Activated CD4-positive, alpha-beta T cell treated with anti-CD3 and anti-CD28 coated beads for 36 hours (primary cell): ENCODE results near the gene SMAP2. TPM values are rescaled to one million over a fixed set of nuclear protein-coding genes. Genes with fewer than 3 reads are reported as not detected.

Experiments
- ATAC-seq: fragments of 200-7000 bp; cut with Tn5 transposase; one replicate; pipeline ENCODE4 v1.10.0; 2021; ENCODE audit warnings: mild to moderate bottlenecking, moderate library complexity
- CTCF ChIA-PET: fragments of 350-600 bp; sonication (Branson Sonifier 250); formaldehyde crosslinking; loops from one replicate; lab custom pipeline; 2021; ENCODE audit warnings: antibody characterized with exemption; lab: Charles Lee
- POLR2A ChIA-PET: fragments of 350-600 bp; sonication (Branson Sonifier 250); formaldehyde crosslinking; loops from one replicate; lab custom pipeline; 2021; ENCODE audit warnings: antibody characterized with exemption, inconsistent platforms; lab: Charles Lee
- DNase-seq: peaks from one replicate; pipeline ENCODE4 v3.0.0-alpha.2; 2020
- H3K27ac Mint-ChIP-seq: one replicate; pipeline ENCODE4 v1.8.0; 2021; ENCODE audit warnings: mixed read lengths
- H3K27me3 Mint-ChIP-seq: one replicate; pipeline ENCODE4 v1.8.0; 2021; ENCODE audit warnings: mixed read lengths
- H3K36me3 Mint-ChIP-seq: one replicate; pipeline ENCODE4 v1.8.0; 2021; ENCODE audit warnings: low read depth, mixed read lengths
- H3K4me1 Mint-ChIP-seq: one replicate; pipeline ENCODE4 v1.8.0; 2021; ENCODE audit warnings: mixed read lengths
- H3K4me3 Mint-ChIP-seq: one replicate; pipeline ENCODE4 v1.8.0; 2021; ENCODE audit warnings: mild to moderate bottlenecking, moderate library complexity, mixed read lengths
- H3K9me3 Mint-ChIP-seq: one replicate; pipeline ENCODE4 v1.8.0; 2021; ENCODE audit warnings: low read depth, mixed read lengths
- intact Hi-C, 2 experiments: fragments of 100-400 bp; cut with DNase I in 1 of 2; cut with micrococcal nuclease in 1 of 2; formaldehyde crosslinking; loops; one replicate each; pipeline versions ENCODE4 v1.14.2 to v1.15.1; 2022 to 2024; cut with DNase I, micrococcal nuclease
- total RNA-seq, 2 experiments: library from RNA; stranded (reverse); gene quantifications; one replicate each; pipeline ENCODE4 v1.2.3, GENCODE V29; 2021

SMAP2 gene
- total RNA-seq, 2 experiments from 2014 or later = 241 to 258 TPM

GRCh38 chr1:40372658-40373322 lies 737 bp upstream of the SMAP2 start:
- DNase-seq (no peak), ATAC-seq (no peak)
- peaks cover 37% of the 10 kb centered on the region for H3K4me1 Mint-ChIP-seq
- H3K27ac Mint-ChIP-seq = peak overlapping the region; percentile 71
- intact Hi-C loops = loop anchor here (5.0 kb wide), 3 partner anchors 35 to 330 kb away; partner anchors contain the start of genes CAP1 (in 1 of the 2) and ZMPSTE24 (in 1 of the 2)
- no peaks in the 10 kb centered on the region for H3K27me3 Mint-ChIP-seq
- peaks cover 32% of the 10 kb centered on the region for H3K36me3 Mint-ChIP-seq
- H3K4me3 Mint-ChIP-seq = peak overlapping the region; percentile 100
- no peaks in the 10 kb centered on the region for H3K9me3 Mint-ChIP-seq
- POLR2A ChIA-PET = interaction anchor here (0.6 to 2.2 kb wide), 11 partner anchors 9 to 608 kb away, joined by 3 to 88 read pairs (median 4); partner anchors contain the start of genes RLF and ZNF684
- CTCF ChIA-PET = interaction anchor here (0.7 to 2.4 kb wide), 12 partner anchors 9 to 227 kb away, joined by 3 to 17 read pairs (median 3); no protein-coding TSS in a partner anchor

DNA sequence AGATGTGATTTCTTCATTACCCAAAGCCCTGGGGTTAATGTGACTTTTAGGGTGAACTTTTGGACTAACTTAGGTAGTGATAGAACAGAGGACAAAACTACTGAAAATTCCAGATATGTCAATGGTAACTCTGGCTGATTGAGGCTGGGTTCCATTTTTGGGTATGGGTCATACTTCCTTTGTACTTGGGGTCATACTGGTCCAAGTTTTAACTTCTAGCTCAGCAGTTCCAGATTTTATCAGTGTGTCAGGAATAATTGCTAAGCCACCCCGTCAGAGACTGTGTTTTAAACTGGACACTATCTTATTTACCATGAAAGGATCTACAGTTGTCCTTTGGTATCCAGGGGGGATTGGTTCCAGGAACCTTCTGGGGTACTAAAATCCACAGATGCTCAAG lies 4.0 kb downstream of the SMAP2 start:
- H3K27ac Mint-ChIP-seq = peak overlapping the region; percentile 83
- no peak for DNase-seq
- intact Hi-C loops = no loop called here
- peaks cover 70% of the 10 kb centered on the region for H3K4me1 Mint-ChIP-seq
- H3K9me3 Mint-ChIP-seq = no peaks in the 10 kb centered on the region
- ChIA-PET CTCF (interaction anchor here (0.6 to 1.4 kb wide), 3 partner anchors 27 to 295 kb away, joined by 3 to 6 read pairs (median 4); no protein-coding TSS in a partner anchor), POLR2A (interaction anchor here (0.6 to 1.4 kb wide), 4 partner anchors 8 to 233 kb away, joined by 3 to 10 read pairs (median 4); no protein-coding TSS in a partner anchor)
- no peaks in the 10 kb centered on the region for H3K27me3 Mint-ChIP-seq
- peaks cover 62% of the 10 kb centered on the region for H3K36me3 Mint-ChIP-seq
- no peak for ATAC-seq
- peak overlapping the region; percentile 100 for H3K4me3 Mint-ChIP-seq

- peak overlapping the region; percentile 100 for H3K27ac Mint-ChIP-seq
- peaks cover 75% of the 10 kb centered on the region for H3K36me3 Mint-ChIP-seq
- DNase-seq (no peak), ATAC-seq (no peak)
- CTCF ChIA-PET = interaction anchor here (1.1 kb wide), 1 partner anchor 24 kb away, joined by 4 read pairs; no protein-coding TSS in a partner anchor
- no peaks in the 10 kb centered on the region for H3K27me3 Mint-ChIP-seq
- POLR2A ChIA-PET = no interaction called here
- H3K4me3 Mint-ChIP-seq = peak overlapping the region; percentile 74
- intact Hi-C loops = loop anchor here (5.0 to 10.0 kb wide), 6 partner anchors 123 to 1185 kb away; partner anchors contain the start of genes PABPC4 (in 1 of the 2) and ZMPSTE24 (in 1 of the 2)
- no peaks in the 10 kb centered on the region for H3K9me3 Mint-ChIP-seq
- H3K4me1 Mint-ChIP-seq = peaks cover 84% of the 10 kb centered on the region
These were observed 6.4 kb downstream of the SMAP2 start for GRCh38 chr1:40379785-40380452.

GRCh38 chr1:40380817-40381216 lies 7.3 kb downstream of the SMAP2 start:
- peaks cover 93% of the 10 kb centered on the region for H3K4me1 Mint-ChIP-seq
- H3K36me3 Mint-ChIP-seq = peaks cover 74% of the 10 kb centered on the region
- no peaks in the 10 kb centered on the region for H3K9me3 Mint-ChIP-seq
- ChIA-PET POLR2A (interaction anchor here (1.0 to 1.3 kb wide), 3 partner anchors 14 to 17 kb away, joined by 3 to 4 read pairs (median 4); no protein-coding TSS in a partner anchor), CTCF (interaction anchor here (0.8 to 2.3 kb wide), 9 partner anchors 12 to 236 kb away, joined by 3 to 8 read pairs (median 4); no protein-coding TSS in a partner anchor)
- no peaks in the 10 kb centered on the region for H3K27me3 Mint-ChIP-seq
- intact Hi-C loops = loop anchor here (5.0 to 10.0 kb wide), 6 partner anchors 124 to 1186 kb away; partner anchors contain the start of genes PABPC4 (in 1 of the 2) and ZMPSTE24 (in 1 of the 2)
- peak overlapping the region; percentile 100 for H3K27ac Mint-ChIP-seq
- ATAC-seq (no peak), DNase-seq (no peak)
- H3K4me3 Mint-ChIP-seq = peak overlapping the region; percentile 74

DNA sequence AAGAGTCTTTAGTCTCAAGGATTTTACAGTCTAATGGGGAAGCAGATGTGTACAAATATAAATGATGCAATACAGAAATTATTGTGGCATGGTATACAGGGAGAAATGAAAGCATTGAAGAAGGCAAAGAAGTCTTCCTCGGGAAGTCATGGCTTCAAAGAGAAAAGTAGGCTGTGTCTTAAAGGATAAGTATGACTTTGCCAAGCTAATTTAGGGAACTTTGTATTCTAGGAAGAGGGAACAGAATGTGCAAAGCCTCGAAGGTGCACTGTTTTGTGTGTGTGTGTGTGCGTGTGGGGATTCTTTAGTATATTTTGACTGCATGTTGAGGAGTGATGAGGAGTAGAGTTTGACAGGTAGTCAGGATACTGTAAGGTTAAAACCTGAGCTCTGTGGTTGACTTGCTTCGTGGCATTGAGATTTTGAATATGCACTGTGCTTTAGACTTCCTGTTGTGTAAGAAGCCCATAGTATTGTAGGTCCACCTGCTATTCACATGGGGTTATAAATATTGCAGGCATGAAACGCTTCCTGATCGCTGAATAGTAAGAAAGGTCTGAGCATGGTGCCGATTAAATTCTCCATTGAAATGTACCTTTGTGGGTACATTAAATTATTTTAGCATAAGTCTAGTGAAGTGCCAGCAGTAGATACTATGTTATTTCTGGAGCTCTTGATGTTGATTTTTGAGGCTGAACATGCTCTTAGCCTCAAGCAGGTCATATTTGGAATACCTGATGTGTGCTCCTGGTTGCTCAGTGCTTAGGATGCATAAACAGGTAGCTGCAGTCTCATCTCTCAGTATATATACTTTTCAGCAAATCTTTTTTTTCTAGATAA lies 8.0 kb downstream of the SMAP2 start:
- DNase-seq (no peak), ATAC-seq (peak; percentile 14)
- no peaks in the 10 kb centered on the region for H3K9me3 Mint-ChIP-seq
- intact Hi-C loops = loop anchor here (5.0 to 10.0 kb wide), 6 partner anchors 124 to 1187 kb away; partner anchors contain the start of genes PABPC4 (in 1 of the 2) and ZMPSTE24 (in 1 of the 2)
- H3K4me3 Mint-ChIP-seq = peak overlapping the region; percentile 74
- POLR2A ChIA-PET = interaction anchor here (1.0 to 7.2 kb wide), 5 partner anchors 8 to 19 kb away, joined by 3 to 88 read pairs (median 4); partner anchors contain the start of gene SMAP2
- peak overlapping the region; percentile 100 for H3K27ac Mint-ChIP-seq
- H3K4me1 Mint-ChIP-seq = peaks cover 94% of the 10 kb centered on the region
- CTCF ChIA-PET = interaction anchor here (0.8 to 2.3 kb wide), 10 partner anchors 11 to 237 kb away, joined by 3 to 8 read pairs (median 4); no protein-coding TSS in a partner anchor
- H3K36me3 Mint-ChIP-seq = peaks cover 74% of the 10 kb centered on the region
- H3K27me3 Mint-ChIP-seq = no peaks in the 10 kb centered on the region

- POLR2A ChIA-PET = interaction anchor here (0.6 to 7.2 kb wide), 5 partner anchors 8 to 43 kb away, joined by 3 to 88 read pairs (median 4); partner anchors contain the start of gene SMAP2
These were observed 8.6 kb downstream of the SMAP2 start for GRCh38 chr1:40382108-40382460.

GRCh38 chr1:40382601-40383000 lies 9.1 kb downstream of the SMAP2 start:
- DNase-seq (no peak), ATAC-seq (no peak)
- Mint-ChIP-seq H3K4me3 (peak overlapping the region; percentile 74), H3K27ac (peak overlapping the region; percentile 100), H3K4me1 (peaks cover 92% of the 10 kb centered on the region), H3K9me3 (no peaks in the 10 kb centered on the region), H3K36me3 (peaks cover 70% of the 10 kb centered on the region), H3K27me3 (no peaks in the 10 kb centered on the region)
- ChIA-PET POLR2A (interaction anchor here (0.6 to 7.2 kb wide), 6 partner anchors 9 to 118 kb away, joined by 3 to 88 read pairs (median 4); partner anchors contain the start of gene SMAP2), CTCF (interaction anchor here (1.0 to 2.3 kb wide), 7 partner anchors 8 to 66 kb away, joined by 3 to 8 read pairs (median 5); no protein-coding TSS in a partner anchor)
- intact Hi-C loops = loop anchor here (5.0 to 10.0 kb wide), 6 partner anchors 125 to 1188 kb away; partner anchors contain the start of genes PABPC4 (in 1 of the 2) and ZMPSTE24 (in 1 of the 2)

More at GRCh38 chr1:40382108-40382460, 8.6 kb downstream of the SMAP2 start:
- Mint-ChIP-seq H3K36me3 (peaks cover 72% of the 10 kb centered on the region), H3K4me3 (peak overlapping the region; percentile 74), H3K9me3 (no peaks in the 10 kb centered on the region), H3K27ac (peak overlapping the region; percentile 100), H3K27me3 (no peaks in the 10 kb centered on the region), H3K4me1 (peaks cover 93% of the 10 kb centered on the region)
- CTCF ChIA-PET = interaction anchor here (0.9 to 2.3 kb wide), 8 partner anchors 8 to 229 kb away, joined by 3 to 8 read pairs (median 5); no protein-coding TSS in a partner anchor
- DNase-seq (no peak), ATAC-seq (no peak)
- intact Hi-C loops = loop anchor here (5.0 to 10.0 kb wide), 6 partner anchors 125 to 1187 kb away; partner anchors contain the start of genes PABPC4 (in 1 of the 2) and ZMPSTE24 (in 1 of the 2)

GRCh38 chr1:40383095-40383487 lies 9.6 kb downstream of the SMAP2 start:
- peaks cover 91% of the 10 kb centered on the region for H3K4me1 Mint-ChIP-seq
- peak overlapping the region; percentile 74 for H3K4me3 Mint-ChIP-seq
- H3K27ac Mint-ChIP-seq = peak overlapping the region; percentile 100
- ChIA-PET POLR2A (interaction anchor here (1.1 to 7.2 kb wide), 4 partner anchors 9 to 119 kb away, joined by 3 to 88 read pairs (median 4); partner anchors contain the start of gene SMAP2), CTCF (interaction anchor here (0.8 to 2.3 kb wide), 6 partner anchors 9 to 67 kb away, joined by 3 to 8 read pairs (median 4); partner anchors contain the start of gene SMAP2)
- no peaks in the 10 kb centered on the region for H3K27me3 Mint-ChIP-seq
- ATAC-seq (no peak), DNase-seq (no peak)
- H3K36me3 Mint-ChIP-seq = peaks cover 66% of the 10 kb centered on the region
- intact Hi-C loops = loop anchor here (1.0 to 10.0 kb wide), 7 partner anchors 8 to 1188 kb away; partner anchors contain the start of genes PABPC4 (in 1 of the 2) and ZMPSTE24 (in 1 of the 2)
- no peaks in the 10 kb centered on the region for H3K9me3 Mint-ChIP-seq
